Astrocyte (in vitro differentiated cells and primary cell): Measurements from ENCODE around the gene RPGRIP1L.

Source experiments
- EZH2 ChIP-seq: IDR thresholded peaks from 2 replicates; pipeline ENCODE4 v1.6.1; 2012; ENCODE audit warnings: mild to moderate bottlenecking, low read length, inconsistent platforms; ENCODE audit not compliant: insufficient read depth
- TF ChIP-seq, protein P1 (sequence below): IDR thresholded peaks from 2 replicates; pipeline ENCODE4 v1.5.1; 2011; ENCODE audit warnings: low read depth, mild to moderate bottlenecking, inconsistent platforms, low read length, moderate library complexity; ENCODE audit not compliant: insufficient read depth

DNA sequence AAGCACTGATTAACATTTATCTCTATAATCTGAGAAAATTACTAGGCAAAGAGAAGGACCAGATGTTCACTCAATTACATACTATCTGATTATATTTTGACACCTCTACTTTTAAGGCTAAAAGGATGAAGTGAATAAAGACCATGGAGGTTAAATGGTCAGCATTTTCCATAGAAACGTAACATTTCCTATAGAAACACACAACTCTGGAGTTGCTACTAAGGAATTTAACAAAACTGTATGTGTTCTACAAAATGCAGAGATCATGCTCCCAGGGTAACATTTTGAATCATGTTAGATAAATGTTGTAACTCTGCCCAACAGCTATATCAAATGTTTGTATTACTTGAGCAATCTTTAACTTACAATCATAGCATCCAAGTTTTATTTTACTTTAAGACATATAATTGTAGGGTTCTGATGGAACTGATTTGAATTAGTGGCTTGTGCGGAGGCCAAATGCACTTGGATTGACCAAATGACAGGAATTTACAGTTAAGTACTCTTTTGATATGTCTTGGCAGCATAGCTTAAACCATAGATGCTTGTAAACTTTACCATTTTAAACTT lies 97.7 kb downstream of the RPGRIP1L start:
- TF ChIP-seq, protein P1, sequence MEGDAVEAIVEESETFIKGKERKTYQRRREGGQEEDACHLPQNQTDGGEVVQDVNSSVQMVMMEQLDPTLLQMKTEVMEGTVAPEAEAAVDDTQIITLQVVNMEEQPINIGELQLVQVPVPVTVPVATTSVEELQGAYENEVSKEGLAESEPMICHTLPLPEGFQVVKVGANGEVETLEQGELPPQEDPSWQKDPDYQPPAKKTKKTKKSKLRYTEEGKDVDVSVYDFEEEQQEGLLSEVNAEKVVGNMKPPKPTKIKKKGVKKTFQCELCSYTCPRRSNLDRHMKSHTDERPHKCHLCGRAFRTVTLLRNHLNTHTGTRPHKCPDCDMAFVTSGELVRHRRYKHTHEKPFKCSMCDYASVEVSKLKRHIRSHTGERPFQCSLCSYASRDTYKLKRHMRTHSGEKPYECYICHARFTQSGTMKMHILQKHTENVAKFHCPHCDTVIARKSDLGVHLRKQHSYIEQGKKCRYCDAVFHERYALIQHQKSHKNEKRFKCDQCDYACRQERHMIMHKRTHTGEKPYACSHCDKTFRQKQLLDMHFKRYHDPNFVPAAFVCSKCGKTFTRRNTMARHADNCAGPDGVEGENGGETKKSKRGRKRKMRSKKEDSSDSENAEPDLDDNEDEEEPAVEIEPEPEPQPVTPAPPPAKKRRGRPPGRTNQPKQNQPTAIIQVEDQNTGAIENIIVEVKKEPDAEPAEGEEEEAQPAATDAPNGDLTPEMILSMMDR, result no peak
- TF ChIP-seq EZH2, result no peak
